Glomerular visceral epithelial cell (primary cell): ENCODE data around the gene BIRC7.
"Not testable (repeated sequence)": the region's sequence is repeated elsewhere in the genome, so short reads cannot be mapped to it uniquely, and the experiment has no call there.

Experiments
- DNase-seq: peaks from one replicate; pipeline ENCODE4 v3.0.0-alpha.2; 2016; ENCODE audit errors: extremely low spot score

Gene BIRC7

DNA sequence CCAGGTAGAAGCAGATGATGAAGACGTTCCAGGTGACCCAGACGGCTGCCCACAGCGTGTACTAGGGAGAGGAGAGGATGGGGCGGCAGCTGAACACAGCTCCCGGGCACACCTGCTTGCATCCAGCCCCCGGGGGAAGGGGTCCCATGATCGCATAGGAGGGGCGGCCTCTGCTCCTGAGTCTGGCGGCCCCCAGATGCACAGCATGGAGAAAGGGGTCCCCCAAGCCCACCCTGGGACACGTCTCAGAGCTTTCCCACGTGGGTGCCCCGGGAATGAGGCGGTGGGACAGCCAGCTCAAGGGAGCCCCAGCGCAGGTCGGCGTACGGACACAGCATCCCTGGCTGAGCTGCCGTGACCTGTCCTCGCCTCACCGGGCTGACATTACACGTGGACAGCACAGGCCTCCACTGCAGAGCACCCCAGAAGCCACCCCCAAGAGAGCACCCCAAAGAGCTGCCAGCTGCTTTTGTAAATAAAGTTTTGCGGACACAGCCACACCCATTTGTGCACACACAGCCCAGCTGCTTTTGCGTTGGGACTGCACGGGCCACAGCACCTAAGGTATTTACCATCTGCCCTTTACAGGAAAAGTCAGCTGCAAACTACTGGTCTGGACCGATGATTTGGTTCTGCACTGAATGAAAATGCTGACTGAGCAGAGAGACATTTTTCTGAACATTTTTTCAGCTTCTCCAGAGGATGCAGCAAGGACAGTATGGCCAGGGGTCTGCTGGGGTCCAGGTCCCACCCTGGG, 13.3 kb downstream of the BIRC7 start:
- DNase-seq = peak; percentile 89

DNA sequence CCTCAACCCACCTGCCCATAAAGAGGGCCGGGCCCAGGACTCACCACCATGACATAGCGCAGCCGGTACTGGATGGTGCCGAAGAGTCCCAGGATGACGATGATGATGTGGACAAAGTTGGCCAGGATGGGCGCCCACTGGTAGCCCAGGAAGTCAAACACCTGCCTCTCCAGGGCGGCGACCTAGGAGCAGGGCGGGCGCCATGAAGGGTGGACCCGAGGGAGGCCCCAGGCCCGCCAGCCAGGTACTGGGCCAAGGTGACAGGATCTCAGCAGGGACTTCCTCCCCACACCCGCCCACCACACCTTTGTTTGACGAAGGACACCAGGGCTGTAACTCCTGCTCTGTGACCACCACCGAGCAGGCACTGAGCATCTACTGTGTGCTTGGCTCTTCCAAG, 14.2 kb downstream of the BIRC7 start:
- DNase-seq = no peak

DNA sequence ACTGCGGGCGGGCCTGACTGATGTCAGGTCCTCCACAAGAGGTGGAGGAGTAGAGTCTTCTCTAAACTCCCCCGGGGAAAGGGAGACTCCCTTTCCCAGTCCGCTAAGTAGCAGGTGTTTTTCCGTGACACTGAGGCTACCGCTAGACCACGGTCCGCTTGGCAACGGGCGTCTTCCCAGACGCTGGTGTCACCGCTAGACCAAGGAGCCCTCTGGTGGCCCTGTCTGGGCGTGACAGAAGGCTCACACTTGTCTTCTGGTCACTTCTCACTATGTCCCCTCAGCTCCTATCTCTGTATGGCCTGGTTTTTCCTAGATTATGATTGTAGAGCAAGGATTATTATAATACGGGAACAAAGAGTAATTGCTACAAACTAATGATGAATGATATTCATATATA, 15.6 kb downstream of the BIRC7 start:
- DNase-seq = not testable (repeated sequence)

DNA sequence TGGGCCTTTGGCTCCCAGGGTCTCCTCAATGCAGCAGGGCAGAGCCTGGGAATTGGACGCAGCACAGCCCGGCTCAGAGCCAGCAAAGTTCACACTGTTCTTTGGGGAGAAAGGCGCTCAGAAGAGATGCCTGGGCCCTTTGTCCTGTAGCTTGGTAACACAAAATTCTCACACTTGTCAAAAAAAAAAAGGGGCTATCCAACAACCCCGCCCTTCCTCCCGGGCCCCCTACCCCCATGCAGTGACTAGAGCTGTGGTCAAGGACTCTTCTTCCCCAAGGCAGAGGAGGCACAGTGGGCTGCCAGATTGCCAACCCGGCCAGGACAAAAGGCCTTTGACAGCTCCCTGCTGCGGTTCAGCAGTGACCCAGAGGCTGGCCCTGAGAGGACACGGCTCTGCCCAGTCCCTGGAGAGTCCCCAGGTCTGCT, 16.6 kb downstream of the BIRC7 start:
- DNase-seq = no peak

DNA sequence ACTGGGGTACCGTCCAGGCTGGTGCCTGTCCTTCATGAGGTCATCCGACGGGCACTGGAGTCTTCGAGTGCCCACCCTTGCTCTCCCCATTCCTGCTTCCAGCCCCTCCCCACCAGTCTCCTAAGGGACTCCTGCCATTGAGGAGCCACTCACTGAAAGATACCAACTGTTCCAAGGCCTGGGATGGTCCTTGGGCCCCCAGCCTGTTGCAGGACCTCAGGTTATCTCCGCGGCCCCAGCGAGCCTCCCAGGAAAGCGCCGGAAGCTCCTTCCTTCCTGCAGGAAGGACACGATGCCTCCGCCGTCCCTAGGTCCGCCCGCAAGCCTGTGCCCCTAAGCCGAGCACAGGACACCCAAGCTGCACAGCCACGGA, 17.3 kb downstream of the BIRC7 start:
- DNase-seq = no peak

DNA sequence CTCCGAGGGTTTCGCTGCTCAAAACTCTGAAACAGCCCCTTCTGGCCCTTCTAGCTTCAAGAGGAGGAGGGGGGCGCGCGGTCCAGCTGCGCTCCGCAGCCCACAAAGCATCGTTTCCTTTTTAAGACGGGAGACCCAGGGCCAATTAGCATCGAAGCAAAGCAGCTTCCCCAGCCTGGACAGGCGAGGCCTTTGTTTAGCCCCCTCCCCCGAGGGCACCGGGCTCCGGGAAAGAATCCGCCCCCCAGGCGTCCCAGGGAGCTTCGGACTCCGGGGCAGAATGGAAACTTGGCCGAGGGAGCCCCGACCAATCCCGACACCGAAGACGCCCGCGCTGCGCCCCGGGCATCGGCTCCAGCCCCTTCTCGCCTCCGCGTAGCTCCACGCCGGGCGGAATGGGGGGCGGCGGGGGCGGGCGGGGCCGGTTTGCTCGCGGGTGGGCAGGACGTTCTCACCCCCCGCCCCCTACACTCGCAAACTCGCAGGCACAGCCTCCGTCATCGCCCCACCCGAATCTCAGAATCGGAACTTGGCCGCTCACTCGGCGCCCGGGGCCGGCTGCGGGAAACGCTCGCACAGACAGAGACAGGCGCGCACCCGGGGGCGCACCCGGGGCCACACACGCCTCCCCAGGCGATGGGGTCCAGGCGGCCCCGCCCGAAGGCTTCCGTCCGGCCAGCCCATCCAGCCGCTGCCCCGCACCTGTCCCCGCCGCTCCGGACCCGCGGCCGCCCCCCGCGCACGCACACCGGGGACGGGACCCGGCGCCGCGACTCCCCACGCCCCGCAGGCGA, 17.9 kb downstream of the BIRC7 start:
- no peak for DNase-seq

DNA sequence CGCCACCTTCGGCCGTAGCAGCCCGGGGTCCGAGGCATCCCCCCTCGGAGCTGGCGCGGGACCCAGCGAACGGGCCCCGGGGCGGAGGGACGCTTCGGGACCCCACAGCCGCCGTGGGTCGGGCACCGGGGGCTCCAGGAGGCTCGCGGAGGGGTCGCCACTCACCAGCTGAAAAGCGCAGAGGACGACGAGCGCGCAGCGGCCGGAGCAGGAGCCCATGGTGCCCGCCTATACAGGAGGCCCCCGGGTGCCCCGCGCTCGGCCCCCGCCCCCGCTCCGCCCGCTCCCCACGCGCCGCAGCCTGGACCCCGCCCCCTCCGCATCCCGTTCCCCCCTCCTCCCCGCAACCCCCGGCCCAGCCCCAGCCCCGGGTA, 18.5 kb downstream of the BIRC7 start, which contains the start of gene NKAIN4:
Gene NKAIN4, minus strand, starts transcription at position 232 of the 374 bp plus-strand sequence. Its CDS starts 13 bp downstream, at position 219.
- DNase-seq = no peak

DNA sequence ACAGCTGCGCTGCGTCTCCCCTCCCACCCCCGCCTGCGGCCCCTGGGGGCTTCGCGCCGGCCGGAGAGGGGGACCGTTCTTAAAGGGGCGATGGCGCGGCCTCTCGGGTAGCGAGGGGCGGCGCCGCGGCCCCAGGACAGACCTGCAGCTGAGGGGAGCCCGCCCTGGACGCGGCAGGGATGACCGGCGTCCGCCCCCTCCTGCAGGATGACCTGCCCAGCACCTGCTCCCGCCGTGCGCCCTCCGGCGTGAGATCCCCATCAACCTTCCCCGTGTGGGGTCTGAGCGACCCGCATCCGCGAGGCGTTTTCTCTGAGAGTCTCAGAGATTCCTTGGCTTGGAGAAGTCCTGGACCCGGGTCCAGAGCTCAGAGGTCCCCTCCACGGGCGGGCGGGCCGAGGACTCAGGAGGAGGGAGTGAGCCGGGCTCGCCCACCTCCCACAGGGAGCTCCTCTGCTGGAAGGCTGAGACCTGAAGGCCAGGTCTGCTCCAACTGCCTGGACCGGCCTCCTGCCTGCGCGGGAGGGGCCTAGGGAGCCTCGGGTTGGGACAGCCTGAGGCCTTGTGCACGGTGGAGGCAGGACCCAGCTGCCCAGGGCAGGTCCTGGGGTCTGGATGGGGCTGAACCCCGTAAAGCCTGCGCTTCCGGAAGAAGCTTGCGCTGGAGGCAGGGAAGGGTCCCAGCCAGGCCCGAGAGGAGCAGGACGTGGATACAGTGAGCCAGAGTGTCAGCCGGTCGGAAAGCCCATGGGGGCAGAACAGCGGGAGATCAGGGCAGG, 19.1 kb downstream of the BIRC7 start:
- no peak for DNase-seq

DNA sequence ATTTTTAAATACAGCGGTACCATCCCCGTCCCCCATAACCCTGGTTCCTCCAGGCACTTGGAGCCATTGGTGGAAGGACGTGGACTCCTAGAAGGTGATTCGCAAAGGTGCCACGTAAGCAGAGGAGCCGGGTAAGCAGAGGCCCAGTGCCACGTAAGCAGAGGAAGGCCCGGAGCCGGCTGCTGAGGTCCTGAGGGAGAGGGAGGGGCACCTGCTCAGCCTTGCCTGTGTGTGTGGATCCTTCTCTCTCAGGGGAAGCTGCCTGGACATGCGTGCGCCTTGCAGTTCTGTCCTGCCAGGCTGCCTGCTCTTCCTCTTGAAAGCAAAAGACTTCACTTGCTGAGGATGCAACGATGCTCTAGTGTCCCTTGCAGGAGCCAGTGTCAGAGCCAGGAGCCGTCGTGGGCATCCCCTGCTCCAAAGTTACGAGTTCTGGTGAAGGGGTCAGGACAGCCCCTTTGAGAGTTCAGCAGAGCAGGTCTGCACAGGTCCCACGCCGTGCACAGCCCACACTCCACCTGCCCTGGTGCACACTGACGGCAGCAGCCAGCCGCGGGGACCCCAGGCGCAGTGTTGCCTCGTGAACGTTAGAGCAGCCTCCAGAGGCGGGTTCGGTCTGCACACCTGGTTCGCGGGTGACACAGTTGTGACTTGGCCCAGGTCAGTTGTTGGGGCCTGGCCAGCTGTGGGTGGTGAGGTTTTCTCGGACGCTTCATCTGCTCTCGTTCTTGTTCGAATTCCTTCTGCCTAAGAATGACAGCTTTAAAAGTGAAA, 20.4 kb downstream of the BIRC7 start:
- DNase-seq = no peak

DNA sequence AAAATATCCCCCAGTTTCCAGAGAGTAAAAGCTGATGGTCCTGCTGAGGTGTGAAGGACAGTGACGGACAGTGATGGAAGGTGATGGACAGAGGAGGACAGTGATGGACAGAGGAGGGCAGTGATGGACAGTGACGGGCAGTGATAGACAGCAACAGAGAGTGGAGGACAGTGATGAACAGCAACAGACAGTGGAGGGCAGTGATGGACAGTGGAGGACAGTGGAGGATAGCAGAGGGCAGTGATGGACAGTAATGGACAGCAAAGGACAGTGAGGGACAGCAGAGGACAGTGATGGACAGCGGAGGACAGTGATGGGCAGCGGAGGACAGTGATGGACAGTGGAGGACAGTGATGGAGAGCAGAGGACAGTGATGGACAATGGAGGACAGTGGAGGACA, 21.2 kb downstream of the BIRC7 start:
- DNase-seq = no peak

DNA sequence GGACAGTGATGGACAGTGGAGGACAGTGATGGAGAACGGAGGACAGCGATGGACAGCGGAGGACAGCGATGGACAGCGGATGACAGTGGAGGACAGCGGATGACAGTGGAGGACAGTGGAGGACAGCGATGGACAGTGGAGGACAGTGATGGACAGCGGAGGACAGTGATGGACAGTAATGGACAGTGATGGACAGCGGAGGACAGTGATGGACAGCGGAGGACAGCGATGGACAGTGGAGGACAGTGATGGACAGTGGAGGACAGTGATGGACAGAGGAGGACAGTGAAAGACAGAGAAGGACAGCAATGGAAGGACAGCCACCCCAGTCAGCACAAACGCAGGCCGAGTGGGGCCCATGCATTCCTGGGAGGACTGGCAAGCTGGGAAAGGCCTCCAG, 21.9 kb downstream of the BIRC7 start:
- no peak for DNase-seq

DNA sequence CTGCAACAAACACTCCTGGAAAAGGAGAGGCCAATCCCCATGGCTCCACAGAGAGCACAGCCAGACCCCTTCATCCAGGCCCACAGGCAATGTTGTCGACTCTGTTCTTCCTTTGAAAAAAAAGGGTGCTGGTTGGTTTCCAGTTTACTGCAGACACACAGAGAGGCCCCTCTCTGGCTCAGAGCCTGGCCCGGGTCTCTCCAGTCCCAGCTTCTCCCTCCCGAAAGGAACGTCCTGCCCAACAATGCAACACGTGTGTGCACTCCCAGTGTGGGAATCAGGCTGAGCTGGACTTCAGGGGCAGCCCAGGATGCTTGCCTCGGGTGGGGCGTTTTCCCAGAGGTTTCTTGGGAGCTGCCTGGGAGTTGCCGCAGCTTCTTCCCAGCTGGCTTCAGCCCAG, 23.1 kb downstream of the BIRC7 start:
- no peak for DNase-seq

DNA sequence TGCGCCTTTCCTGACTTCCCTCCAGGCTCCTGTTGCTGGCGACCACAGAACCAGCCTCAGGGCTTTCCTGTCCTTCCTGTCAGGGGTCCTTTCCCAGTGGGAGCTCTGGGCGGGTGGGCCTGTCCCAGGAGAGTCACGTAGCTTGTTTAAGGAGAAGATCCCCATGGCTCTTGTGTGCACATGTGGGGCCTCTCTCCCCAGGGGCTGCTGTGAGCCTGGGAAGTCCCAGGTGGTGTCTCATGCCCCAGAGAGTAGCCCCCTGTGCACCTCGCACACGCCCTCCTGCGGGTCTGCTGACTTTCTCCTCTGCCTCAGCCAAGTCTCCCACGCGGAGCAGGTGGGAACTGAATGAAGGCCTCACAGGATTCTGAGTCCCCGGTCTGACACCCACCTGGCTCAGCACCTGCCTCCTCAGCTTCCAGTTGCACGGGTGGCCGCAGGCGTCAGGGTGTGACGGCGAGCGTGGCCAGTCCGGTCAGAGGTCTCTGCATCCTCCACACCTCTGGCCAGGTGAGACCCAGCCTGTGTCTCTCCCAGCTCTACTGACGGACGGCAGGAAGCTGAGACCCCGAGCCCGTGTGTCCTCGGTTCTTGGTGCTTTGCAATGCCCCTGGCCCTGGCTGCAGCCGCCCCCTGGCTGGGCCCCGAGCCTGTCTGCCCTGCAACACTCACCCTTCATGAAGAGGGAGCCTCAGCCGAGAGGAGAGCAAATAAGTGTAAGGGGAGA, 24.2 kb downstream of the BIRC7 start:
- no peak for DNase-seq

DNA sequence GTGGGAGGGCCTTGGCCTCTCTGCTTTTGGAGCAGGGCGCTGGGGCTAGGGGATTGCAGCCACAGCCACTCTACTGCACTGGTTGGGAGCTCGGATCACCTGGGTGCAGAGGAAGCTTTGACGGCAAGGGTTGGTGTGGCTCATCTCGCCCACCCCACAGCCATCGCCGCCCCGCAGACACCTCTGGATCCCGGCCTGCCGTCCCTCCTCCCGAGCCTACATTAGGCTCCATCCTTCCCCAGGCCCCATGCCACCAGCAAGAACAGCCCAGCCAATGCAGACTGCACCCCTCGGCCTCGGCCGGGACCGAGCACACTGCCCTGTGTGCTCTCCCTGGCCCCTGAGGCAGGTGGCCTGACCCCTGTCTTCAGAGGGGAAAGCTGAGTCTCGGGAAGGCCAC, 24.8 kb downstream of the BIRC7 start:
- no peak for DNase-seq

DNA sequence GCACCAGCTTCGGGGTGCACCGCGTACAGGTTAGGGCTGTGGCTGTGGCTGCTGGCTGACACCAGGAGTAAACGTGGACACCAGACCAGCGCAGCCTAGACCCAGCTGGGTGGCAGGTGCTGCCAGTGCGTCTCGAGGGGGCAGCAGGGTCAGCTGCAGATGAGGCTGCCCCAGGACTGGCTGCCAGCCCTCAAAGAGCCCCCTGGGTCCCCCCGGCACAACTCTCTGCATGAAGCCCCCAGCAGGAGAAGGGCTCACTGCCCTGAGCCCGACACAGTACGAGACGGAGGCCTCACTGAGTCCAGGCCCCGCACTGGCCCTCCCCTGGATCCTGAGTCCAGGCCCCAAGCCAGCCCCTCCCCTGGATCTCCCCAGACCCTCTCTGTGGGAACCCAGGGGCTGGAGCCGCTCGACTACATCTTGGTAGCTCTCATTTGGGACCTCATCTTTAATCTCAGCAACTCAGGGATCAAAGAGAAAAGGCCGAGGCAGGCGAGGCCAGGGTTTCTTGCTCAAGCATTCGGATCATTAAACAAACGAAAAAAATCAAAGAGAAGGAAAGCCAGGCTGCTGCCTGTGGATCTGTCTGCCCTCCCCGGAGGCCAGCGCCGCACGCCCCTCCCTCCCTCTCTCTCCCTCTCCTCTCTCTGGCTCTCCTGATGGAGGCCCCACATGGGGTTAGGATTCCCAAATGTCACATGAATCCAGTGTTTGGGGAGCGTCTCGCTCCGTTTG, 25.5 kb downstream of the BIRC7 start:
- DNase-seq = no peak

DNA sequence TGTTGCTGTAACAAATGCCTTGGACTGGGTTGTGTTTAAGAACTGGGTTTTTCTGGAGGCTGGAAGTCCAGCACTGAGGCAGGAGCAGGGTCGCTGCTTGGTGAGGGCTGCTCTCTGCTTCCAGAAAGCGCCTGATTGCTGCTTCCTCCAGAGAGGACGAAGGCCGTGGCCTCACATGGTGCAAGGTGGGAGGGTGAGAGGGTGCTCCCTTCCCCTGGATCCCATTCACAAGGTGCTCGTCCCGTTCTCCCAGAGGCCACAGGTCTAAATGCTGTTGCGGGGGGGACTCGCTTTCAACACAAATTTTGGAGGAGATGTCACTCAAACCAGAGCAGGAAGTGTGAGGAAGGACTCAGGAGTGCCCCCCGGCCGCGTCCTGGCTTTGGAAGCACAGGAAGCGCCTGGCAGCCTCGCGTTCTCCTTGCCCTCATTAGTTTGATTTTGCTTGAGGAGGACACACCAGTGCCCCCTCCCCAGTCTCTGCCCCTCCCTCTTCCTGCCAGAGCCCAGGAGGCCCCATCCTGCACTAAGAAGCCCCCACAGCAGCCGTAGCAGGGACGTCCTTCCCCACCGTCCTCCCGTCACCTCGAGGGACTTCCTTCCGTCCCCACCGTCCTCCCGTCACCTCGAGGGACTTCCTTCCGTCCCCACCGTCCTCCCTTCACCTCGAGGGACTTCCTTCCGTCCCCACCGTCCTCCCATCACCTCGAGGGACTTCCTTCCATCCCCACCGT, 26.3 kb downstream of the BIRC7 start:
- no peak for DNase-seq

DNA sequence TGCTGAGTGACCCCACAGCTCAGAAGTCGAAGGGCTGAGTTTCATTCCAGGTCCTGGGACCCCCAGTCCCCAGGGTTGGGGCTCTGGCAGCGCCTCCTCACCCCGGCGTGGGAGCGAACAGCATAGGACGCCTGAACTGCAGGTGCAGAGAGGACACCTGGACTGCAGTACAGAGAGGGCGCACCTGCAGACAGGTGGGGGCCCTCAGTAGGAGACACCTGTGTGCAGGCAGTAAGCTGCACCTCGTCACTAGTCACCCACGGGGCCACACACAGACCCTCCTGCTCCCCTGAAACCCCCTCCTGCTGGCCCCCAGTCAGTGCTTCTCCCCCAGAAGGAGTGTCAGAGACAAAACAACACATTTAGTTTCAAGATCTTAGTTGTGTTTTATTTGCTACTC, 27.1 kb downstream of the BIRC7 start:
- DNase-seq = no peak

DNA sequence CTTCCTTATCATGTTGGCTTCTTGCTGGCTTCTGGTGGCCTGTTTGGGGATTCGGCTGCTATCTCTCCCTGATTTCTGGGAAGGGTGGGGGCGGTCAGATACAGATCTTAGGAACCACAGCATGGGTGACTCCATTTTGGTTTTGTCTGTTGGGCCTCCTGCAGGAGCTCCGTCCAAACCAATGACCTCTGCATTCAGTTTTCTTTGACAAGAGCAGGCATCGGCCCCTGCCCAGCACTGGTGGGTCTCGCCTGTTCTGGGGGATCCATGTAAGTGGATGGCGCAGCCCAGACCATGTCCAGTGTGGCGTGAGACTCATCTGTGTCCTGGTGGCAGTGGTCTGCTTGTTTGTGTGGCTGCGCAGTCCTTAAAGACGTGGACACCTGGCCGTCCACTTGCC, 28.3 kb downstream of the BIRC7 start:
- no peak for DNase-seq

DNA sequence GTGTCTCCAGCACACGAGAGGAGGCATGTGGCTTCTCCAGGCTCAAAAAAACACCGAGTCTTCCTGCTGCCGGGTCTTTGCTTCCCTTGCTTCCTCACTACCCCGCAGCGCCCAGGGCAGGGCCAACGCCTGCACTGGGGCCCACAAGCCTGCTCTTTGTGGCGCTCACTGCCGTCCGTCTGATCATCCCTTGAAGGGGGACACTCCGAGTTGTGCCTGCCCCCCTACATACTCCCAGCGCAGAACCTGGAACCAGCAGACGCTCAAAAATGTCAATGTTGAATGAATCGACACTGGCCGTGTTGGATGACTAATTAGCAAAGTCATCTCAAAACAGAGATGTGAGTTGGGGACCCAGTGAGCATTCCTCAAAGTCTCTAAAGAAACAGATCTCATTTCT, 28.8 kb downstream of the BIRC7 start:
- DNase-seq = peak; percentile 37
